ENCODE data around the gene RPAP2.
"Not testable (repeated sequence)": the region's sequence is repeated elsewhere in the genome, so short reads cannot be mapped to it uniquely, and the experiment has no call there.

Gene RPAP2

GRCh38 chr1:92298573-92299476 is at the start of gene RPAP2, which contains the start of gene GLMN:
Gene RPAP2 (plus strand): TSS chr1:92299059. CDS start chr1:92299074, 15 bp downstream.
Gene GLMN (minus strand): TSS chr1:92298987. CDS start chr1:92297999, 988 bp downstream.
- TF ChIP-seq, protein P1, sequence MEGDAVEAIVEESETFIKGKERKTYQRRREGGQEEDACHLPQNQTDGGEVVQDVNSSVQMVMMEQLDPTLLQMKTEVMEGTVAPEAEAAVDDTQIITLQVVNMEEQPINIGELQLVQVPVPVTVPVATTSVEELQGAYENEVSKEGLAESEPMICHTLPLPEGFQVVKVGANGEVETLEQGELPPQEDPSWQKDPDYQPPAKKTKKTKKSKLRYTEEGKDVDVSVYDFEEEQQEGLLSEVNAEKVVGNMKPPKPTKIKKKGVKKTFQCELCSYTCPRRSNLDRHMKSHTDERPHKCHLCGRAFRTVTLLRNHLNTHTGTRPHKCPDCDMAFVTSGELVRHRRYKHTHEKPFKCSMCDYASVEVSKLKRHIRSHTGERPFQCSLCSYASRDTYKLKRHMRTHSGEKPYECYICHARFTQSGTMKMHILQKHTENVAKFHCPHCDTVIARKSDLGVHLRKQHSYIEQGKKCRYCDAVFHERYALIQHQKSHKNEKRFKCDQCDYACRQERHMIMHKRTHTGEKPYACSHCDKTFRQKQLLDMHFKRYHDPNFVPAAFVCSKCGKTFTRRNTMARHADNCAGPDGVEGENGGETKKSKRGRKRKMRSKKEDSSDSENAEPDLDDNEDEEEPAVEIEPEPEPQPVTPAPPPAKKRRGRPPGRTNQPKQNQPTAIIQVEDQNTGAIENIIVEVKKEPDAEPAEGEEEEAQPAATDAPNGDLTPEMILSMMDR (IDR thresholded peaks at IDR 0.05; ENCODE audit: low read depth, low read length, missing control alignments): peak; percentile 39
- Histone ChIP-seq H3K4me3 (ENCODE audit: low read depth, low read length) (peak within 1 kb of the TSS; percentile 84), H3K36me3 (replicated peaks) (peaks cover 4% of the 10 kb centered on the region), H3K27me3 (replicated peaks) (no peaks in the 10 kb centered on the region), H3K27ac (peak within 1 kb of the TSS; percentile 83)
- peak; percentile 55 for DNase-seq
- in situ Hi-C loops (cut with HindIII; ENCODE audit: low pct_ligation_motif_present, low sequenced_read_pairs): loop anchor here (10.0 kb wide), 1 partner anchor 304 kb away; no protein-coding TSS in a partner anchor

DNA sequence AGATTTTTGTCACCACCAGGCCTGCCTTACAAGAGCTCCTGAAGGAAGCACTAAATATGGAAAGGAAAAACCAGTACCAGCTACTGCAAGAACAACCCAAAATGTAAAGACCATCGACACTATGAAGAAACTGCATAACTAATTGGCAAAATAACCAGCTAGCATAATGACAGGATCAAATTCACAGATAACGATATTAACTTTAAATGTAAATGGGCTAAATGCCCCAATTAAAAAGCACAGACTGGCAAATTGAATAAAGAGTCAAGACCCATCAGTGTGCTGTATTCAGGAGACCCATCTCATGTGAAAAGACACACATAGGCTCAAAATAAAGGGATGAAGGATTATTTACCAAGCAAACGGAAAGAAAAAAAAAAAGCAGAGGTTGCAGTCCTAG is 44.1 kb upstream of the RPAP2 start:
- H3K36me3 ChIP-seq (replicated peaks); H3K27ac ChIP-seq; H3K4me3 ChIP-seq (ENCODE audit: low read depth, low read length); DNase-seq; H3K27me3 ChIP-seq (replicated peaks); in situ Hi-C loops (cut with HindIII; ENCODE audit: low pct_ligation_motif_present, low sequenced_read_pairs): not testable (repeated sequence)

DNA sequence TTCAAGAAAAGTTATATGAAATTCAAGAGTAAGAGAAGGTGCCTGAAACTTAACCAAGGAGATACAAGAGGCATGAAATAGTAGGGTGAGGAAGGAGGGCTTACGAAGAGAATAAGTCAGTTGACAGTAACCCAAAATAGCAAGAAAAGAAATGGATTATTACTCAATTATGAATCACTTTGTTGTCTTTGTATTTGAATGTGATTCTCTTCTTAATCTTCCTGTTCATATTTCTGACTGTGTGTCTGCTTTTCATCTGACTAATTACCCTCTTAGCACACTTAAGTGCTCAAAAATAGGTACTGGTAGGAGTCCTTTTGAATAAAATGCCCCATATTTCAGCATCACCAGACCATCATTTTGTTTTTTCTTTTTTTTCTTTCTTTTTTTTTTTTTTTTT is 39.5 kb upstream of the RPAP2 start:
- TF ChIP-seq, protein P1 (IDR thresholded peaks at IDR 0.05; ENCODE audit: low read depth, low read length, missing control alignments): no peak
- H3K27ac ChIP-seq: no peak overlapping the region
- no peak overlapping the region for H3K4me3 ChIP-seq (ENCODE audit: low read depth, low read length)
- DNase-seq: no peak
- in situ Hi-C loops (cut with HindIII; ENCODE audit: low pct_ligation_motif_present, low sequenced_read_pairs): no loop called here
- H3K36me3 ChIP-seq (replicated peaks): peaks cover 6% of the 10 kb centered on the region
- no peaks in the 10 kb centered on the region for H3K27me3 ChIP-seq (replicated peaks)

- H3K27ac ChIP-seq: no peak overlapping the region
- H3K36me3 ChIP-seq (replicated peaks): peaks cover 6% of the 10 kb centered on the region
- no peaks in the 10 kb centered on the region for H3K27me3 ChIP-seq (replicated peaks)
- DNase-seq: no peak
- TF ChIP-seq, protein P1 (IDR thresholded peaks at IDR 0.05; ENCODE audit: low read depth, low read length, missing control alignments): no peak
- no peak overlapping the region for H3K4me3 ChIP-seq (ENCODE audit: low read depth, low read length)
- in situ Hi-C loops (cut with HindIII; ENCODE audit: low pct_ligation_motif_present, low sequenced_read_pairs): no loop called here
Observed at GRCh38 chr1:92262516-92262915, 36.3 kb upstream of the RPAP2 start.

- H3K36me3 ChIP-seq (replicated peaks): no peaks in the 10 kb centered on the region
- in situ Hi-C loops (cut with HindIII; ENCODE audit: low pct_ligation_motif_present, low sequenced_read_pairs): no loop called here
Observed at GRCh38 chr1:92273039-92273438, 25.8 kb upstream of the RPAP2 start.

DNA sequence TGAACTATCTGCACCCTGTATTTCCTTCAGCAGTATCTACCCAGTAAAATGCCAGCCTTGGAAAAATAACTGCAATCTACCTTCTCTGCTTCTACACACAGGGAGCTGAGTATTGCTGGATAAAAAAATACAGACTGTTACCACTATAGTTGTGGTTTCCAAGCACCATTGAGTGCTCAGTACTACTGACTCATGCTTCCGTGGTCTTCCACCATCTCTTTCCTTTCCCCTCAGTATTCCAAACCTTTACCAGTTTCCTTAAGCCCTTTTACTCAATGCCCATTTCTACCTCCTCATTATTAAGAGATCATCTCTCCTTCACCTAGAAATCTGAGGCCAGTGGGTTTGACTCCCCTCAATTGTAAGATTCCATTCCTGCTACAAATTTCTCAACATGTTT is 23.9 kb upstream of the RPAP2 start:
- Histone ChIP-seq H3K27me3 (replicated peaks) (no peaks in the 10 kb centered on the region), H3K4me3 (ENCODE audit: low read depth, low read length) (no peak overlapping the region), H3K36me3 (replicated peaks) (no peaks in the 10 kb centered on the region), H3K27ac (no peak overlapping the region)
- peak; percentile 35 for DNase-seq
- in situ Hi-C loops (cut with HindIII; ENCODE audit: low pct_ligation_motif_present, low sequenced_read_pairs): no loop called here
- TF ChIP-seq, protein P1 (IDR thresholded peaks at IDR 0.05; ENCODE audit: low read depth, low read length, missing control alignments): no peak

More at GRCh38 chr1:92273039-92273438, 25.8 kb upstream of the RPAP2 start:
- no peaks in the 10 kb centered on the region for H3K27me3 ChIP-seq (replicated peaks)
- DNase-seq: no peak
- H3K27ac ChIP-seq: no peak overlapping the region
- TF ChIP-seq, protein P1 (IDR thresholded peaks at IDR 0.05; ENCODE audit: low read depth, low read length, missing control alignments): no peak
- H3K4me3 ChIP-seq (ENCODE audit: low read depth, low read length): no peak overlapping the region

All from brain microvascular endothelial cell (primary cell).